CD4-positive, alpha-beta memory T cell (primary cell): ENCODE measurements around the gene CLEC2A. TPM values are rescaled to one million over a fixed set of nuclear protein-coding genes. Genes with fewer than 3 reads are reported as not detected.
"Not testable (repeated sequence)": the region's sequence is repeated elsewhere in the genome, so short reads cannot be mapped to it uniquely, and the experiment has no call there.

Source experiments
- CTCF ChIA-PET: fragments of 350-600 bp; sonication (Branson Sonifier 250); formaldehyde crosslinking; loops from one replicate; lab custom pipeline; 2021; ENCODE audit warnings: inconsistent platforms; ENCODE audit not compliant: partially characterized antibody; lab: Charles Lee
- POLR2A ChIA-PET: fragments of 350-600 bp; sonication (Branson Sonifier 250); formaldehyde crosslinking; loops from one replicate; lab custom pipeline; 2021; ENCODE audit not compliant: partially characterized antibody; lab: Charles Lee
- DNase-seq, 5 donors: peaks; one replicate each; pipeline versions ENCODE4 v3.0.0 to v3.0.0-alpha.2; 2020 to 2022; ENCODE audit warnings: mixed read lengths in 1 of 5
- H3K27ac ChIP-seq: one replicate; pipeline ENCODE4 v1.7.0; 2013; ENCODE audit warnings: low read depth, low read length
- H3K27me3 ChIP-seq: 2 replicates; pipeline ENCODE4 v1.7.0; 2013; ENCODE audit warnings: mild to moderate bottlenecking, low read length, moderate library complexity; ENCODE audit not compliant: insufficient read depth
- H3K36me3 ChIP-seq: 2 replicates; pipeline ENCODE4 v1.7.0; 2013; ENCODE audit warnings: mild to moderate bottlenecking, low read length, moderate library complexity; ENCODE audit not compliant: insufficient read depth
- H3K4me1 ChIP-seq: 2 replicates; pipeline ENCODE4 v1.7.0; 2013; ENCODE audit warnings: mild to moderate bottlenecking, low read length, moderate library complexity; ENCODE audit not compliant: insufficient read depth
- H3K4me3 ChIP-seq, 2 donors: one replicate each; pipeline ENCODE4 v1.7.0; 2013; ENCODE audit warnings: low read length in 2 of 2, mild to moderate bottlenecking in 1 of 2
- H3K9me3 ChIP-seq, 2 donors: one replicate each; pipeline ENCODE4 v1.7.0; 2013; ENCODE audit warnings: low read length in 2 of 2, control low read depth in 1 of 2; ENCODE audit not compliant: control insufficient read depth in 1 of 2
- H3K27ac Mint-ChIP-seq, 7 donors: one replicate each; pipeline ENCODE4 v1.8.0; 2020 to 2021; ENCODE audit warnings: mixed read lengths in 7 of 7, mild to moderate bottlenecking in 6 of 7, inconsistent platforms in 3 of 7, moderate library complexity in 3 of 7
- H3K27me3 Mint-ChIP-seq, 2 donors: one replicate each; pipeline ENCODE4 v1.8.0; 2020 to 2021; ENCODE audit warnings: mixed read lengths in 2 of 2
- H3K36me3 Mint-ChIP-seq, 2 donors: one replicate each; pipeline ENCODE4 v1.8.0; 2020 to 2021; ENCODE audit warnings: mixed read lengths in 2 of 2, inconsistent platforms in 1 of 2, mild to moderate bottlenecking in 1 of 2
- H3K4me1 Mint-ChIP-seq, 4 donors: one replicate each; pipeline ENCODE4 v1.8.0; 2020 to 2021; ENCODE audit warnings: mixed read lengths in 4 of 4, mild to moderate bottlenecking in 1 of 4
- H3K4me3 Mint-ChIP-seq, 8 donors: one replicate each; pipeline ENCODE4 v1.8.0; 2020 to 2021; ENCODE audit warnings: mixed read lengths in 8 of 8, mild to moderate bottlenecking in 7 of 8, moderate library complexity in 6 of 8, inconsistent platforms in 3 of 8
- H3K9me3 Mint-ChIP-seq, 8 donors: one replicate each; pipeline ENCODE4 v1.8.0; 2020 to 2021; ENCODE audit warnings: mixed read lengths in 8 of 8, mild to moderate bottlenecking in 5 of 8, inconsistent platforms in 3 of 8, moderate library complexity in 1 of 8
- intact Hi-C: fragments of 100-400 bp; cut with micrococcal nuclease; formaldehyde crosslinking; loops from one replicate; pipeline ENCODE4 v1.15.1; 2023
- polyA plus RNA-seq, 2 donors: library from polyadenylated mRNA; unstranded; fragments of 300-500 nt; fragmentation: Illumina TruSeq; gene quantifications; one replicate each; pipeline ENCODE4 v1.2.3, GENCODE V29; 2021
- total RNA-seq, 2 experiments: library from RNA; stranded (reverse); gene quantifications; one replicate each; pipeline ENCODE4 v1.2.3, GENCODE V29; 2021

The CLEC2A gene
- total and polyA plus RNA-seq, 4 experiments from 2014 or later = not detected

GRCh38 chr12:9895215-9895971, 36.8 kb downstream of the CLEC2A start:
- no peak overlapping the region for H3K4me3 ChIP-seq
- H3K9me3 Mint-ChIP-seq = peaks cover 0 to 3% (median 0%) of the 10 kb centered on the region in 8 donors
- CTCF ChIA-PET = interaction anchor here (1.0 to 1.7 kb wide), 3 partner anchors 12 to 54 kb away, joined by 3 to 5 read pairs (median 4); no protein-coding TSS in a partner anchor
- DNase-seq = no peak
- no peak overlapping the region for H3K27ac ChIP-seq
- no peaks in the 10 kb centered on the region for H3K27me3 ChIP-seq
- peaks cover 7 to 8% of the 10 kb centered on the region in 2 donors for H3K27me3 Mint-ChIP-seq
- no peaks in the 10 kb centered on the region for H3K36me3 ChIP-seq
- no peaks in the 10 kb centered on the region for H3K4me1 ChIP-seq
- H3K27ac Mint-ChIP-seq = no peak overlapping the region
- H3K4me1 Mint-ChIP-seq = peaks cover 0 to 1% (median 0%) of the 10 kb centered on the region in 4 donors
- POLR2A ChIA-PET = interaction anchor here (0.6 kb wide), 1 partner anchor 11 kb away, joined by 3 read pairs; no protein-coding TSS in a partner anchor
- H3K4me3 Mint-ChIP-seq = no peak overlapping the region
- no peaks in the 10 kb centered on the region for H3K36me3 Mint-ChIP-seq
- H3K9me3 ChIP-seq = no peaks in the 10 kb centered on the region
- intact Hi-C loops = no loop called here

DNA sequence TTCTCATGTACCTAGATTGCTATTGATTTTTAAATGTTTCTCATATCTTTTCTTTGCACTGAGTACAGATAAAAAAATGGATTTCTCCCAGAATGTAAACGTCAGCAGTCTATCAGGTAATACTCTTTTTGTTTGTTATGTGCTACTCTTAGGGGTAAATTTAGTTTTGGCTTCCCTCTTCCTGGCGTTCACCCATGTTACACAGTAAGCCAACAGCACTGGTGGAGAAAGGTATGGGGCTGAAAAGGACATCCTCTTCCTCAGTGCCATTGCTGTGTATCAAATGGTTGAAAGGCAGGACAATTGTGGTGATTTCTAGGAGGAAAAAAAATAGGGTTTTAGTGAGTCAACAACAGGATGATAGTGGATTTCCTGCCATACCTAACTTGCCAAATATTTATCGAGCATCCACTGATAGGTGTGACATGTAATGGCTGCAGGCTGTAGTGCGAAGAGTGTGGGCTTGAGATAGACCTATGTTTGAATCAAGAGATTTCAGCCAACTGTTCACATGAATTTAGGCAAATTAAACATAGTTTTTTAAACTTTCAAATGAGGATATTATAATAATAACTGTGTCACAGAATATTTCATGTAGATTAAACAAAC, 43.4 kb downstream of the CLEC2A start:
- H3K27ac Mint-ChIP-seq = peak overlapping the region in 3 of 7 donors; percentile 49 to 76 (median 76)
- no peak overlapping the region for H3K4me3 ChIP-seq
- peak overlapping the region in 2 of 8 donors; percentile 10 to 29 for H3K4me3 Mint-ChIP-seq
- intact Hi-C loops = no loop called here
- CTCF ChIA-PET = no interaction called here
- peaks cover 7 to 11% (median 8%) of the 10 kb centered on the region in 4 donors for H3K4me1 Mint-ChIP-seq
- no peaks in the 10 kb centered on the region for H3K9me3 ChIP-seq
- H3K9me3 Mint-ChIP-seq = peaks cover 0 to 3% (median 0%) of the 10 kb centered on the region in 8 donors
- DNase-seq = no peak
- H3K27me3 ChIP-seq = no peaks in the 10 kb centered on the region
- POLR2A ChIA-PET = interaction anchor here (1.1 kb wide), 1 partner anchor 19 kb away, joined by 3 read pairs; the partner anchor contains the start of gene CLEC2B
- no peaks in the 10 kb centered on the region for H3K36me3 Mint-ChIP-seq
- no peaks in the 10 kb centered on the region for H3K36me3 ChIP-seq
- H3K4me1 ChIP-seq = peaks cover 7% of the 10 kb centered on the region
- H3K27ac ChIP-seq = no peak overlapping the region
- H3K27me3 Mint-ChIP-seq = no peaks in the 10 kb centered on the region

DNA sequence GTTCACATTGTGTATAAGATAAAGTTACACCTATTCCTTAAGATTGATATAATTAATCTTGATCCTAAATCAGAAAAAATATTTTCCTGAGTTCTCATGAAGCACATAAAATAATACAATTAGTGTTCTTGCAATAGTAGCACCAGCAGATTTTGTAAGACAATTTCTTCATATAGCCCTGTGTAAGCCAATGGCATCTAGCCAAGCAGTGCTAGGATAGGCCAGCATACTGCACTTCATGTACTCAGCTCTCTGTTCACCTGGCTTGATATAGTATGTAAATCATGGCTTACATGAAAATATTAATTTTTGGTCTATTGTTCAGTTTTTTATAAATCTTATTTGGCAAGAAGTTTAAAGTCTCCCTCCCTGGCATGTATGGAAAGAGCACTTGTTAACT, 49.0 kb downstream of the CLEC2A start:
- Mint-ChIP-seq H3K27ac (no peak overlapping the region), H3K4me3 (no peak overlapping the region), H3K27me3 (peaks cover 0 to 1% of the 10 kb centered on the region in 2 donors), H3K36me3 (no peaks in the 10 kb centered on the region), H3K4me1 (peaks cover 0 to 5% (median 2%) of the 10 kb centered on the region in 4 donors), H3K9me3 (no peaks in the 10 kb centered on the region)
- intact Hi-C loops = no loop called here
- H3K27me3 ChIP-seq = no peaks in the 10 kb centered on the region
- H3K4me1 ChIP-seq = no peaks in the 10 kb centered on the region
- CTCF ChIA-PET = no interaction called here
- no peaks in the 10 kb centered on the region for H3K9me3 ChIP-seq
- POLR2A ChIA-PET = no interaction called here
- H3K4me3 ChIP-seq = no peak overlapping the region
- H3K27ac ChIP-seq = no peak overlapping the region
- no peaks in the 10 kb centered on the region for H3K36me3 ChIP-seq
- DNase-seq = no peak

GRCh38 chr12:9881988-9882387, 50.2 kb downstream of the CLEC2A start:
- H3K36me3 ChIP-seq = no peaks in the 10 kb centered on the region
- ChIA-PET CTCF (no interaction called here), POLR2A (no interaction called here)
- H3K27ac ChIP-seq = no peak overlapping the region
- Mint-ChIP-seq H3K36me3 (no peaks in the 10 kb centered on the region), H3K27ac (no peak overlapping the region), H3K4me1 (peaks cover 0 to 5% (median 3%) of the 10 kb centered on the region in 4 donors), H3K9me3 (no peaks in the 10 kb centered on the region), H3K4me3 (no peak overlapping the region), H3K27me3 (peaks cover 0 to 1% of the 10 kb centered on the region in 2 donors)
- intact Hi-C loops = no loop called here
- H3K9me3 ChIP-seq = no peaks in the 10 kb centered on the region
- DNase-seq = no peak
- no peak overlapping the region for H3K4me3 ChIP-seq
- no peaks in the 10 kb centered on the region for H3K4me1 ChIP-seq
- H3K27me3 ChIP-seq = no peaks in the 10 kb centered on the region

DNA sequence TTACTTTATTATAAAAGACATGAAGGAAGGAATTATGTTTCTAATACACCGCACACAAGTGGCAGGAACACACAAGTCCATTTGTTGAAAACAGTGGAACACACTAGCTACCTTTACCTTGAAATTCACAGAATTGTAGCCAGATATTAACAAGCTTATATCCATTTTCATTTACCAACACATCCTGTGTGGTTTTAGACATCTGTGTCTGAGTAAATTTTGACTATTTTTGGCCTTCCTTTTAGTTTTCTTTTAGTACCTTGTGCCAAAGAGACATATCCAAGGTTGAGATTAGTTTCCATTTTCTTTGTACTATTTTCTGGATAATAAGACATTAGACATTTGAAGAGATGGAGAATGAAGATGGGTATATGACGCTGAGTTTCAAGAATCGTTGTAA, 50.9 kb downstream of the CLEC2A start, which contains the start of gene KLRF2:
Gene KLRF2 (plus strand): TSS at position 244 of the 400 bp plus-strand sequence. CDS start 107 bp downstream, at position 351.
- no peak within 1 kb of the TSS for H3K4me3 Mint-ChIP-seq
- no peak for DNase-seq
- Histone ChIP-seq H3K27ac (no peak within 1 kb of the TSS), H3K4me1 (no peaks in the 10 kb centered on the region), H3K4me3 (no peak within 1 kb of the TSS), H3K27me3 (no peaks in the 10 kb centered on the region), H3K36me3 (no peaks in the 10 kb centered on the region), H3K9me3 (no peaks in the 10 kb centered on the region)
- CTCF ChIA-PET = interaction anchor here (0.8 kb wide), 1 partner anchor 41 kb away, joined by 3 read pairs; no protein-coding TSS in a partner anchor
- no peaks in the 10 kb centered on the region for H3K36me3 Mint-ChIP-seq
- H3K27me3 Mint-ChIP-seq = peaks cover 0 to 1% of the 10 kb centered on the region in 2 donors
- POLR2A ChIA-PET = no interaction called here
- intact Hi-C loops = no loop called here
- peaks cover 0 to 5% (median 3%) of the 10 kb centered on the region in 4 donors for H3K4me1 Mint-ChIP-seq
- no peaks in the 10 kb centered on the region for H3K9me3 Mint-ChIP-seq
- H3K27ac Mint-ChIP-seq = no peak within 1 kb of the TSS

DNA sequence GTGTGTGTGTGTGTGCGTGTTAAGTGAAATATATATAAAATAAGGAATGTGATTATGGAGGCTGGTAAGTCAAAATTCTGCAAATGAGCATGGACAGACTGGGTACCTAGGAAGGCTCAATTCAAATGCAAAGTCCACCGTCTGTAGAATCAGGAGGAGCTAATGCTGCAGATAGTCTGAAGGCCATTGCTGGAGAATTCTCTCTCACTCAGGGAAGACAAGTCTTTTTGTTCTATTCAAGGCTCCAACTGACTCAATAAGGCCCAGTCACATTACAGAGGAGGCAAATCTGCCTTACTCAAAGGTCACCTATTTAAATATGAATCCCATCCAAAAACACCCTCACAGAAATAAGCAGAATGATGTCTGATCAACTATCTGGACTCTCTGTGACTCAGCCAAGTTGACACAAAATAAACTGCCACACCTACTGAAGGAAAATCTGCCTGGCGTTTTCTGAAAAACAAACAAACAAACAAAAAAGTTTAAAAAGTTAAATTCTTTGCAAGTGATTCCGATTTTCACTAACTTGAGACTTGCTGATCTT, 51.6 kb downstream of the CLEC2A start:
- DNase-seq = no peak
- peaks cover 0 to 5% (median 3%) of the 10 kb centered on the region in 4 donors for H3K4me1 Mint-ChIP-seq
- intact Hi-C loops = no loop called here
- Histone ChIP-seq H3K36me3 (no peaks in the 10 kb centered on the region), H3K9me3 (no peaks in the 10 kb centered on the region), H3K4me1 (no peaks in the 10 kb centered on the region), H3K27me3 (no peaks in the 10 kb centered on the region), H3K4me3 (no peak overlapping the region), H3K27ac (no peak overlapping the region)
- no peaks in the 10 kb centered on the region for H3K9me3 Mint-ChIP-seq
- POLR2A ChIA-PET = no interaction called here
- no peak overlapping the region for H3K4me3 Mint-ChIP-seq
- CTCF ChIA-PET = interaction anchor here (0.8 kb wide), 1 partner anchor 42 kb away, joined by 3 read pairs; no protein-coding TSS in a partner anchor
- H3K36me3 Mint-ChIP-seq = no peaks in the 10 kb centered on the region
- no peak overlapping the region for H3K27ac Mint-ChIP-seq
- peaks cover 0 to 1% of the 10 kb centered on the region in 2 donors for H3K27me3 Mint-ChIP-seq

GRCh38 chr12:9876120-9876519, 56.0 kb downstream of the CLEC2A start:
- H3K27me3 ChIP-seq, H3K36me3 ChIP-seq, H3K27ac Mint-ChIP-seq, H3K4me1 ChIP-seq, intact Hi-C loops, H3K36me3 Mint-ChIP-seq, H3K27me3 Mint-ChIP-seq, H3K4me1 Mint-ChIP-seq, H3K9me3 ChIP-seq, H3K9me3 Mint-ChIP-seq, POLR2A ChIA-PET, H3K4me3 ChIP-seq, H3K27ac ChIP-seq, H3K4me3 Mint-ChIP-seq, DNase-seq: not testable (repeated sequence)
- CTCF ChIA-PET = interaction anchor here (1.7 kb wide), 1 partner anchor 7 kb away, joined by 4 read pairs; the partner anchor contains the start of gene CLEC2B
